GM18873 (cell line): ENCODE measurements around the gene EPHA4.

Experiments
- ATAC-seq: cut with Tn5 transposase; IDR thresholded peaks from one replicate; pipeline ENCODE4 v1.9.1; 2021; ENCODE audit warnings: mild to moderate bottlenecking, moderate library complexity, moderate number of reproducible peaks; ENCODE audit not compliant: unreplicated experiment, low FRiP score

EPHA4 gene

GRCh38 chr2:221572821-221573429 is 821 bp upstream of the EPHA4 start:
- peak; percentile 19 for ATAC-seq

- peak; percentile 10 for ATAC-seq
Measured at GRCh38 chr2:221571551-221572218, 419 bp downstream of the EPHA4 start.

GRCh38 chr2:221571025-221571550 is 1.0 kb downstream of the EPHA4 start:
- no peak for ATAC-seq

- no peak for ATAC-seq
Measured at GRCh38 chr2:221570321-221570935, 1.7 kb downstream of the EPHA4 start.

GRCh38 chr2:221569871-221570270 is 2.2 kb downstream of the EPHA4 start:
- no peak for ATAC-seq

GRCh38 chr2:221569425-221569845 is 2.7 kb downstream of the EPHA4 start:
- no peak for ATAC-seq

GRCh38 chr2:221568299-221568698 is 3.8 kb downstream of the EPHA4 start:
- ATAC-seq = no peak

GRCh38 chr2:221567809-221568208 is 4.3 kb downstream of the EPHA4 start:
- ATAC-seq = no peak

- ATAC-seq = no peak
Measured at GRCh38 chr2:221567231-221567760, 4.8 kb downstream of the EPHA4 start.

- ATAC-seq = no peak
Measured at GRCh38 chr2:221563270-221563985, 8.7 kb downstream of the EPHA4 start.

- ATAC-seq = no peak
Measured at GRCh38 chr2:221562226-221562625, 9.9 kb downstream of the EPHA4 start.

- ATAC-seq = no peak
Measured at GRCh38 chr2:221561770-221562169, 10.3 kb downstream of the EPHA4 start.

- ATAC-seq = no peak
Measured at GRCh38 chr2:221559991-221560390, 12.1 kb downstream of the EPHA4 start.

GRCh38 chr2:221558107-221558506 is 14.0 kb downstream of the EPHA4 start:
- no peak for ATAC-seq

GRCh38 chr2:221555494-221555846 is 16.6 kb downstream of the EPHA4 start:
- peak; percentile 41 for ATAC-seq

- ATAC-seq = peak; percentile 96
Measured at GRCh38 chr2:221554769-221555493, 17.2 kb downstream of the EPHA4 start.

GRCh38 chr2:221553333-221553732 is 18.8 kb downstream of the EPHA4 start:
- ATAC-seq = no peak

- ATAC-seq = no peak
Measured at GRCh38 chr2:221552291-221552690, 19.8 kb downstream of the EPHA4 start.

GRCh38 chr2:221551864-221552263 is 20.2 kb downstream of the EPHA4 start:
- ATAC-seq = peak; percentile 42

GRCh38 chr2:221549143-221549542 is 23.0 kb downstream of the EPHA4 start:
- ATAC-seq = peak; percentile 82
